Tibial nerve (tissue), 4 donors: ENCODE data around the gene STT3A.

ENCODE experiments used
- CTCF ChIP-seq, 5 experiments: fragments of 200-600 bp in 3 of 5; fragments of 450-650 bp in 2 of 5; sonication (generic) in 3 of 5; IDR thresholded peaks; one replicate each; pipeline ENCODE4 v1.5.1; 2016 to 2019; ENCODE audit warnings: antibody characterized with exemption in 5 of 5, mild to moderate bottlenecking in 3 of 5, moderate library complexity in 2 of 5
- EP300 ChIP-seq, 2 donors: sonication (generic); formaldehyde crosslinking; IDR thresholded peaks; one replicate each; pipeline ENCODE4 v1.6.1; 2017; ENCODE audit warnings: antibody characterized with exemption in 2 of 2, mild to moderate bottlenecking in 1 of 2
- POLR2A ChIP-seq, 2 donors: fragments of 450-650 bp; IDR thresholded peaks; one replicate each; pipeline ENCODE4 v1.6.1; 2017; ENCODE audit warnings: antibody characterized with exemption in 2 of 2, mild to moderate bottlenecking in 2 of 2, moderate library complexity in 2 of 2

GRCh38 chr11:125638315-125638714 lies 45.7 kb downstream of the STT3A start:
- TF ChIP-seq CTCF (IDR thresholded peaks at IDR 0.05) = no peak
- TF ChIP-seq POLR2A (IDR thresholded peaks at IDR 0.05) = no peak
- no peak for TF ChIP-seq EP300 (IDR thresholded peaks at IDR 0.05)
